ENCODE measurements around the gene SH2D1A. TPM values are rescaled to one million over a fixed set of nuclear protein-coding genes. Genes with fewer than 3 reads are reported as not detected.
A peak's percentile ranks its signal among the peaks of the same experiment; 100 is the strongest.
"Not testable (repeated sequence)": the region's sequence is repeated elsewhere in the genome, so short reads cannot be mapped to it uniquely, and the experiment has no call there.

Gene SH2D1A
- polyA plus RNA-seq, 3 donors from 2014 or later: 127 to 164 (median 136) TPM

DNA sequence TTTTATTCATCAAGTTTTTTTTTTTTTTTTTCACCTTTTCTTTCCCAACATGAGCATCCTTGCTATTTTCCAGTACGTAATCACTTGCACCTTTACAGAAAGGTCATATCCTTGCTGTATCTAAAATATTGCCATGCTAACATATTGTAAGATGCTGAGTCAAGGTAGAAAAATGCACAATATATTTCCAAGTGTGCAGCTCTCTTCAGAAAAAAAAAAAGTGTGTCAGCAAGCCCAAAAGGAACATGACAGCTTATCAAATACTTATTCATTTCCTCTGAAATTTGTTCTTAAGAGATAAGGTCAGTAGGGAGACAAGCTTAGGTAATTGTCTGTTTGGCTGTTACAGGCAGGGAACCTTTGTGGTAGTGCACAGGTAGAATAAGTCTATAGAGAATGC, 27.0 kb downstream of the SH2D1A start:
- Mint-ChIP-seq H3K27me3 (ENCODE audit: low read depth in 3 of 3) (peaks cover 0 to 10% (median 1%) of the 10 kb centered on the region in 3 donors), H3K4me1 (peaks cover 20 to 35% of the 10 kb centered on the region in 2 donors), H3K9me3 (no peaks in the 10 kb centered on the region), H3K4me3 (no peak overlapping the region), H3K27ac (peak overlapping the region in 3 of 6 donors; percentile 8 to 63 (median 22)), H3K36me3 (peaks cover 0 to 12% (median 4%) of the 10 kb centered on the region in 3 donors)
- no peak for DNase-seq

DNA sequence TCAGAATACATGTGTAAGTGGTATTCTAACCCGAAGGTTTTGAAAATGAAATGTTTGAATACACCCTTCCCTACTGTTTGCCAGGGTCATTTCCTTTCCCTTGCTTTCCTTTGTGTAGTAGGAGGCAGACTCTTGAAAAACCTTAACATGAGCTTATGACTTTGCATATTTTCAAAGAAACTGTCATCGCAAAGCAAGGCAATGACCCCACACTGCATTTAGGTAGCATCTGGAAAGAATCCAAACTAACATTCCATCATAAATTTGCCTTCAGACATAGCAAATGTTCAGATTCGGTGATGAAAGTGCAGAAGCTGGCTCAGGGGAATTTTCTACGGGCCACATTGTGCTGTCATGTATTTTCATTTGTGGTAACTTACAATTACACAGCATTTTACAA, 32.3 kb downstream of the SH2D1A start:
- Mint-ChIP-seq H3K27ac (peak overlapping the region in 3 of 6 donors; percentile 12 to 39 (median 26)), H3K4me3 (no peak overlapping the region), H3K9me3 (no peaks in the 10 kb centered on the region), H3K4me1 (peaks cover 2 to 35% of the 10 kb centered on the region in 2 donors), H3K27me3 (ENCODE audit: low read depth in 3 of 3) (peaks cover 2 to 7% (median 3%) of the 10 kb centered on the region in 3 donors), H3K36me3 (peaks cover 0 to 6% (median 4%) of the 10 kb centered on the region in 3 donors)
- DNase-seq: no peak

DNA sequence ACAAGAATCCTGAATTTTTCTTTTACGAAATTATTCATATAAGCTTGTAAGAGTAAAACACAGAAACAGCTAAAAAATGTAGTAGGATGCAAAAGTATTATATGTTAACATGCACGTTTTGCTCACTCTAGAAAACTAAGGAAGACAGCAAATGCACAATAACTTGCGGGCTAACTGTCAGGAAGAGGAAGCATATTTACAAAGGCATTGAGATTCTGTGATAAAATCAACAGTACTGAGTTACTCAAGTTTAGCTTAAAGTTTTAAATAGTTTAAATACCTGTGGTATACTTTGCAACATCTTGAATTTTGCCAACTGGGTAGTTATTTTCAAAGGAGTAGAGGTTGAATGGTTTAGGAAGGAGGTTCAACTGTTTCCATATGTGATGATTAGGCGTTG, 37.0 kb downstream of the SH2D1A start:
- Mint-ChIP-seq H3K4me3 (peak overlapping the region in 1 of 5 donors; percentile 4), H3K9me3 (no peaks in the 10 kb centered on the region), H3K27ac (peak overlapping the region in 3 of 6 donors; percentile 27 to 72 (median 51)), H3K27me3 (ENCODE audit: low read depth in 3 of 3) (peaks cover 3% of the 10 kb centered on the region in 3 donors), H3K4me1 (peaks cover 4 to 39% of the 10 kb centered on the region in 2 donors), H3K36me3 (peaks cover 0 to 15% (median 0%) of the 10 kb centered on the region in 3 donors)
- no peak for DNase-seq

DNA sequence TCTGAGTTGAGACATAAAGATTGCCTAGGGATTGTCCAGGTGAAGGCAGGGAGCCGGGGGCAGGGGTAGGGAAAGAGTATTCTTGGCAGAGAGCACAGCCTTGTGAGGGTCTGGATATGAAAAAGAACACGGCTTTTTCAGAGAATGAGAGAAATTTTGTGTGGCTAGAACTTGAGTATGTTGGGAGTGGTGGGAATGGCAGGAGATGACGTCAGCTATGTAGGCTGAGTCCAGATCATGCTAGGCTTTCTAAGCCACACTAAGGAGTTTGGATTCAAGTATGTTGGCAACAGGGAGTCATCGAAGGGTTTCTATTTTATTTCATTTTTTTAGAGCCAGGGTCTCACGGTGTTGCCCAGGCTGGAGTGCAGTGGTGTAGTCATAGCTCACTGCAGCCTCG, 40.0 kb downstream of the SH2D1A start:
- no peak overlapping the region for H3K4me3 Mint-ChIP-seq
- peaks cover 0 to 10% (median 3%) of the 10 kb centered on the region in 3 donors for H3K36me3 Mint-ChIP-seq
- peaks cover 4 to 26% of the 10 kb centered on the region in 2 donors for H3K4me1 Mint-ChIP-seq
- H3K27ac Mint-ChIP-seq: peak overlapping the region in 1 of 6 donors; percentile 13
- peaks cover 1 to 3% (median 3%) of the 10 kb centered on the region in 3 donors for H3K27me3 Mint-ChIP-seq (ENCODE audit: low read depth in 3 of 3)
- no peak for DNase-seq
- no peaks in the 10 kb centered on the region for H3K9me3 Mint-ChIP-seq

DNA sequence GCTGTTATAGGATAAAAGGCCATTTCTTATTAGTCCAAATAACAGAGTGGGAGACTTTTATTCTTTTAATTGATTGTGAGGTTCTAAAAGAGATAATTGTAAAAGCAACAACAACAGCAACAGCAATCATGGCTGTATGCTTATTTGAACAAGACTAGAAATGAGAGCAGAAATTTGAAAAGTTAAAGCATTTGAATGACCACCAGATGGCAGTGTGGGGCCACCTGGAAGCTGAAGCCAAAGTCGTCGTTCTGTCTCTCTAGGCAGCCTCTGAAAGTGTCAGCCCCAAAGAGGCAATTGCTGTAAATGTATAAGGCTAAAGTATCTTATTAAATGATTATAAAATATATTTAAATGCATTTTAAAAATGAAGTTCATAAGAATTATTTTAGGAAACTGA, 42.2 kb downstream of the SH2D1A start:
- DNase-seq: peak; percentile 43 to 55 (median 54)
- peaks cover 0 to 16% (median 3%) of the 10 kb centered on the region in 3 donors for H3K36me3 Mint-ChIP-seq
- H3K4me3 Mint-ChIP-seq: no peak overlapping the region
- H3K27me3 Mint-ChIP-seq (ENCODE audit: low read depth in 3 of 3): peaks cover 3 to 9% (median 3%) of the 10 kb centered on the region in 3 donors
- no peak overlapping the region for H3K27ac Mint-ChIP-seq
- H3K4me1 Mint-ChIP-seq: peaks cover 5 to 25% of the 10 kb centered on the region in 2 donors
- no peaks in the 10 kb centered on the region for H3K9me3 Mint-ChIP-seq

DNA sequence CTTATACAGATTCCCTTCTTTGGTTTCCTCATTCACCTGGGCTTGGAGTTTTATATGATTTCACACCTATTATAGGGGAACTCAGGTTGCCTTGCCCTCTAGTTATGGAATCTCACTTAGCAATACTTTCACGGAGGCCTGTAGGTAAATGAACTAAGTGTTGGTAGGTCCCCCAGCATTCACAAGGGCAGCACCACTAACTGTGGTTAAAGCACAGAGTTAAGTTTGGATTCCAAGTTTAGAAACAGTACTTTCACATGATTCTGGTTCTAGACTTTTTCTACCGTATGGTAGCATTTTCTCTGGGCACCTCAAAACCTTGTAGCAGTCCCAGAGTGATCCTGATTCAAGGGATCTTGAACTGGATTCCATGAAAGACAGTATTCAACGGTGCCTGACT, 46.4 kb downstream of the SH2D1A start:
- Mint-ChIP-seq H3K4me3 (no peak overlapping the region), H3K9me3 (no peaks in the 10 kb centered on the region), H3K4me1 (peaks cover 22 to 38% of the 10 kb centered on the region in 2 donors), H3K27me3 (ENCODE audit: low read depth in 3 of 3) (peaks cover 2 to 10% (median 3%) of the 10 kb centered on the region in 3 donors), H3K27ac (no peak overlapping the region), H3K36me3 (peaks cover 0 to 10% (median 3%) of the 10 kb centered on the region in 3 donors)
- no peak for DNase-seq

DNA sequence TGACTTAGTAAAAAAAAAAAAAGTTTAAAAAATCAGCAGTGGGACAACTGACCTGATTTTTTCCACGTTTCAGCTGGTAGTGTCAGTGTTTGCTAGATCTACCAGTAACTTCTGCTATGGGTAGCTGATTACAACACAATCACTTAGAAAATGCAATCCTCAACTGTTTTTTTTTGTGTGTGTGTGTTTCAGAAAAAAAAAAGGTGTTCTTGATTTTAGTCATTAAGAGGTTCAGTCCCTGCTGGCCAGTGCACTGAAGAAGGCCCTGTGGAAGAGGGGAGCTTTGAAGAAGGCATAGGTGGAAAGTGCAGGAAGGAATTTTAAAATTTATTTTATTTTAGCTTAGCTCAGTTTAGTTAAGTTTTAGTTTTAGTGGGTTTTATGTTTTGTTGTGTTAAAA, 46.9 kb downstream of the SH2D1A start:
- H3K4me3 Mint-ChIP-seq: no peak overlapping the region
- peaks cover 2 to 10% (median 3%) of the 10 kb centered on the region in 3 donors for H3K27me3 Mint-ChIP-seq (ENCODE audit: low read depth in 3 of 3)
- H3K4me1 Mint-ChIP-seq: peaks cover 22 to 38% of the 10 kb centered on the region in 2 donors
- DNase-seq: no peak
- peaks cover 0 to 7% (median 3%) of the 10 kb centered on the region in 3 donors for H3K36me3 Mint-ChIP-seq
- H3K27ac Mint-ChIP-seq: peak overlapping the region in 2 of 6 donors; percentile 23 to 55
- H3K9me3 Mint-ChIP-seq: no peaks in the 10 kb centered on the region

DNA sequence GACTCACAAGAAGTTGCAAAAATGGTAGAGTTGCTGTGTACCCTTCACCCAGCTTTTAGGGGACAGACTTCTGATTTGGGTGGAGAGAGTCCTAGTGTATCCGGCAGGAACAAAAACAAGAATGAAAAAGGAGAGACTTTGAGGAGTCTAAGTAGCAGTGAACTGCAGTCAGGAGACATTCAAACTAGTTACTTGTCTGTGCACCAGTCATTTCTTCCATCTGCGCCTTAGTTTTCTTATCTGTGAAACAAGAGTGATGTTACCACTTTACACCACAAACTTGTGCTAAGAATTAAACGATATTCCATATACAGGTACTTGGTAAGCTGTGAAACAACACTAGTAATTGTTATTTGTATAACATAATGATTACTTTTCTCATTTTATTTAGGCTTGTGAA, 47.3 kb downstream of the SH2D1A start:
- no peak overlapping the region for H3K4me3 Mint-ChIP-seq
- H3K27ac Mint-ChIP-seq: no peak overlapping the region
- peaks cover 2 to 10% (median 3%) of the 10 kb centered on the region in 3 donors for H3K27me3 Mint-ChIP-seq (ENCODE audit: low read depth in 3 of 3)
- H3K4me1 Mint-ChIP-seq: peaks cover 22 to 38% of the 10 kb centered on the region in 2 donors
- DNase-seq: no peak
- no peaks in the 10 kb centered on the region for H3K9me3 Mint-ChIP-seq
- peaks cover 0 to 6% (median 3%) of the 10 kb centered on the region in 3 donors for H3K36me3 Mint-ChIP-seq

DNA sequence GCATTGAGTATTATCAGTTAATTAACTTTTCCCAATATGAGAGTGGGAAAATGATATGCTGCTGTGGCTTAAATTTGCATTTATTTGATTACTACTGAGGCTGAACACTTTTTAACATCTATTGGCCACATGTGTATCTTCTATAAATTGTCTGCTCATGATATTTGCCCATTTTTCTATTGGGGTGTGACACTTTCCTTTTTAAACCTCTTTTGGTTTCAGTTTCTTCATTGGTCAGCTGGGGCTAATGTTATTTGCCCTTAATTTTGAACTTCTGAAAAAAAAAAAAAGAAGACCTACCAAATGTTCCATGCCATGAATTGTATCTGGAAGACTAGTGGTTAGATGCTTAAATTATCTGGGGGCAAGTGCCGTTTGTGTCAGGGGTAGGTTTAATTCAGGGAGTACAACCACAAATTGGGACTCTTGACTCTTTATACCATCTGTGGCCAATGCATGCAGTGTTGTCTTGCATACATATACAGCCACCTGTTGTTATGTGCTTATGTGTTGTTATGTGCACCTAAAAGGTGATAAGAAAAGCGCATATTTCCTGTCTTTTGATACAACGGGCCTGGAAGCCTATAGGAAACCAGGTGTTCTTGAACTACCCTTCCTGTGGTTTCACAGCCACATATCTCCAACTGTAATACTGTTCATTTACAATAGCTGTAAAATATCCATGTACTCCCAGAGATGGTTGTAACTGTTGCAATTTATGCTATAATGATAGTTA, 49.0 kb downstream of the SH2D1A start:
- peak; percentile 11 to 19 (median 11) for DNase-seq
- Mint-ChIP-seq H3K36me3 (peaks cover 0 to 6% (median 3%) of the 10 kb centered on the region in 3 donors), H3K4me1 (peaks cover 22 to 38% of the 10 kb centered on the region in 2 donors), H3K27me3 (ENCODE audit: low read depth in 3 of 3) (peaks cover 2 to 10% (median 5%) of the 10 kb centered on the region in 3 donors), H3K4me3 (peak overlapping the region; percentile 48 to 79 (median 73)), H3K27ac (peak overlapping the region; percentile 47 to 72 (median 62)), H3K9me3 (no peaks in the 10 kb centered on the region)

DNA sequence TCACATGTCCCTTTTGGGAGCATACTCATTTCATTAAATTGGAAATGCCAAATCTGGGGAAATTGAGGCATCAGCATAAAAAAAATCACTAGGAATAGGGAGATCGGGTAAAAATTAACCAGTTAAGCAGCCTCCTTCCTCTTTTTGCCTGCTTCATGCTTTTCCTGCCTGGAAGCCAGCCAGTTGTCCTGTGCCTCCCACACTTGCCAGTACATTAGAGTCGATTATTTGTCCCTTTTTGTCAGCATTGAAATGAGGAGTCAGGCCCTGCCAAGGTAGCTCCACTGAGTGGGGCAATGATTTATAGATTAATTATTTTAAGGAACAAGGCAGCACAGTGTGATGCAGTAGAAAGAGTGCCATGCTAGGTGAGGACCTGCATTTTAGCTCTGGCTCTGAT, 55.3 kb downstream of the SH2D1A start:
- no peak for DNase-seq
- H3K27me3 Mint-ChIP-seq (ENCODE audit: low read depth in 3 of 3): peaks cover 0 to 6% (median 0%) of the 10 kb centered on the region in 3 donors
- no peak overlapping the region for H3K4me3 Mint-ChIP-seq
- peaks cover 0 to 5% of the 10 kb centered on the region in 2 donors for H3K4me1 Mint-ChIP-seq
- H3K27ac Mint-ChIP-seq: no peak overlapping the region
- peaks cover 0 to 4% (median 4%) of the 10 kb centered on the region in 3 donors for H3K36me3 Mint-ChIP-seq
- no peaks in the 10 kb centered on the region for H3K9me3 Mint-ChIP-seq

DNA sequence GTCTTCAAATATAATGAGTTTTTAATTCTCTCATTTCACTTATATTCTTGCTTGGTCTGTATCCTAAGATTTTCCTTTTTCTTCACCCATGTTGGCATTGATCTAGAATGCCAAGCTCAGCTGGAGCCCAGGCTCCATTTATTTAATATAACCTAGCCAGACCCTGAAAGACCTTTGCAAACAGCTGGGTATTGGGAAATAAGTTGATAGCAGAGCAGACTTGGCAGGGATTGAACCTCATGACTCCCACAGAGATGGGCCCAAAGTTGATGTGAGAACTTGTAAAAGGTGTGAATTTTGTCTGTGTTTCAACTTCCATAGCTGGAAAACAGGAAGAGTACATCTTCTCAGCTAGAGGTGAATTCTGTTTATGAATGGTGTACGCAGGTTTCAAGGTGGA, 59.5 kb downstream of the SH2D1A start:
- Mint-ChIP-seq H3K36me3 (peaks cover 0 to 4% (median 4%) of the 10 kb centered on the region in 3 donors), H3K9me3 (no peaks in the 10 kb centered on the region), H3K27ac (no peak overlapping the region), H3K4me1 (no peaks in the 10 kb centered on the region), H3K27me3 (ENCODE audit: low read depth in 3 of 3) (no peaks in the 10 kb centered on the region), H3K4me3 (no peak overlapping the region)
- DNase-seq: no peak

DNA sequence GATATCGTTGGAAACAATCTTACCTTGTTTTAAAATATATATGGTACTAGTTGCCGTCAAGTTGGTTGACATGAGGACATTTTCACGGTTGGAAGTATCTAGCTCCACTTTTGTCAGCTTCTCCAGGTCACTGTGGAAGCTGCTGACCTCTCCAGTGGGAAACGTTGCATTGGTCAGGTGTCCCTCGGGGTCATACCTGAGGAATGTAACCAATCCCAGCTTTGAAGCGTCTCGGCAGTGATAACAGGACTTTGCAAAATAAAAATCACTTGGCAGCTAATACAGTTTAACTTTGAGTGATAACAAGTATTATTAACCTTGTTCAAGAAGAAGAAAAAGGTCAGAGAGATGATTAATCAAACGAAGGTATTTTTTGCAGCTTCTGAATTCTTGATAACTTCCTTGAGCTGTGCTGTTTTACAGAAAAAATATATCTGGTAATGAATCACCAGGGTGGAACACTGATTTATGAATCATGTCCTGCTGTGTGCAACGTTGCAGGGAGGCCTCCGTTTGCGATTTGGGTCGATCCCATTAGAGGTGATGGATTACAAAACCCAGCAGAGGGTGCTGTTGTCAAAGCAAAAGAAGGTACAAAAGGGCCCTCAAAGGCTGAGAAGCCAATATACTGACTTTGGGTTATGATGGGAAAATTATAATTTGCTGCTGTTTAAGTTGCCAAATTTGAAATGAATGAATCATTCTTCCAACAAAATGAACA, 60.1 kb downstream of the SH2D1A start:
- H3K36me3 Mint-ChIP-seq: peaks cover 0 to 4% (median 1%) of the 10 kb centered on the region in 3 donors
- peak; percentile 31 to 52 (median 46) for DNase-seq
- H3K4me3 Mint-ChIP-seq: no peak overlapping the region
- no peaks in the 10 kb centered on the region for H3K9me3 Mint-ChIP-seq
- no peaks in the 10 kb centered on the region for H3K27me3 Mint-ChIP-seq (ENCODE audit: low read depth in 3 of 3)
- no peak overlapping the region for H3K27ac Mint-ChIP-seq
- no peaks in the 10 kb centered on the region for H3K4me1 Mint-ChIP-seq

DNA sequence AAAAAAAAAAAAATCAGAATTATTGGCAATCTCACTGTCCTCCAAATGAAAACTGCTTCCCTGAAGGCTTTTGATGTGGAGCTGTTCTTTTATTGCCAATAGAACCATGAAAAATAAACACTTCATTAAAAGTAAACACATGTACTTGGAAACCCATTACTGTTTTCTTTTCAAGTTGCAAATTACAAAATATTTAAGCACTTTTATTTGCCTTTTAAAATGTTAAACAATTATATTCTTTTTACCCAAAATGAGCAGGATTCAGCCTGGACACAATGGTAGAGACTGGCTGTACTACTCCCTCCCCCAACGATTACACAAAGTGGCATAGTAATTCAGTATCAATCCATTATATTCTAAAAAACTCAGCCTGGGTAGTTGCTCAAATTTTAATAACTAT, 60.9 kb downstream of the SH2D1A start:
- Mint-ChIP-seq H3K4me3 (no peak overlapping the region), H3K27me3 (ENCODE audit: low read depth in 3 of 3) (no peaks in the 10 kb centered on the region), H3K36me3 (peaks cover 0 to 4% (median 0%) of the 10 kb centered on the region in 3 donors), H3K4me1 (no peaks in the 10 kb centered on the region), H3K9me3 (no peaks in the 10 kb centered on the region), H3K27ac (no peak overlapping the region)
- no peak for DNase-seq

DNA sequence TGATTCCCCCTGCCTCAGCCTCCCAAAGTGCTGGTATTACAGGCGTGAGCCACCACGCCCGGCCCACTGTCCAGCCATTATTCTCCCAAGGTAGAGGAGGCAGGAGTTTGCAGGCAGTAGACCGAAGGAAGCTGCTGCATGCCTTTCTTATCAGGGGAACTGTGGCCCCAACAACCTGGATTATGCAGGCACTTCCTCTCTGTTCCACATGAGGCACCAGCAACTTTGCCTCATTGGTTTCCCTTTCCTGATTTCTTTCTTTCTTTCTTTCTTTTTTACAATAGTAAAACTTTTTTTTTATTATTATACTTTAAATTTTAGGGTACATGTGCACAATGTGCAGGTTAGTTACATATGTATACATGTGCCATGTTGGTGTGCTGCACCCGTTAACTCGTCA, 62.0 kb downstream of the SH2D1A start:
- H3K4me3 Mint-ChIP-seq; H3K27me3 Mint-ChIP-seq (ENCODE audit: low read depth in 3 of 3); H3K27ac Mint-ChIP-seq; DNase-seq; H3K36me3 Mint-ChIP-seq; H3K9me3 Mint-ChIP-seq; H3K4me1 Mint-ChIP-seq: not testable (repeated sequence)
